WTC11 (cell line): Measurements from ENCODE around the gene TEAD1. TPM values are rescaled to one million over a fixed set of nuclear protein-coding genes. Genes with fewer than 3 reads are reported as not detected.

ENCODE experiments used
- ATAC-seq: fragments of 200-7000 bp; cut with Tn5 transposase; 2 replicates; pipeline ENCODE4 v1.10.0; 2021; ENCODE audit warnings: mild to moderate bottlenecking, moderate library complexity
- CTCF ChIA-PET: fragments of 300-600 bp; sonication (Branson Sonifier 250); formaldehyde crosslinking; loops from one replicate; lab custom pipeline; 2021; ENCODE audit warnings: antibody characterized with exemption; lab: Charles Lee
- POLR2A ChIA-PET: fragments of 350-600 bp; sonication (Branson Sonifier 250); formaldehyde crosslinking; loops from one replicate; lab custom pipeline; 2021; ENCODE audit warnings: antibody characterized with exemption; lab: Charles Lee
- DNase-seq: peaks from one replicate; pipeline ENCODE4 v3.0.0; 2021; ENCODE audit warnings: low spot score
- H3K27ac Mint-ChIP-seq: 2 replicates; pipeline ENCODE4 v1.8.0; 2021; ENCODE audit warnings: mixed read lengths
- H3K27me3 Mint-ChIP-seq: 2 replicates; pipeline ENCODE4 v1.8.0; 2021; ENCODE audit warnings: low read depth, mild to moderate bottlenecking, moderate library complexity, mixed read lengths
- H3K36me3 Mint-ChIP-seq: 2 replicates; pipeline ENCODE4 v1.8.0; 2021; ENCODE audit warnings: mixed read lengths
- H3K4me1 Mint-ChIP-seq: 2 replicates; pipeline ENCODE4 v1.8.0; 2022; ENCODE audit warnings: mixed read lengths
- H3K4me3 Mint-ChIP-seq: 2 replicates; pipeline ENCODE4 v1.8.0; 2021; ENCODE audit warnings: mild to moderate bottlenecking, moderate library complexity, mixed read lengths
- H3K9me3 Mint-ChIP-seq: 2 replicates; pipeline ENCODE4 v1.8.0; 2021; ENCODE audit warnings: mixed read lengths
- ARID4B ChIP-seq: sonication (generic); formaldehyde crosslinking; IDR thresholded peaks from 2 replicates; pipeline ENCODE4 v1.8.0; 2023; ENCODE audit warnings: missing genetic modification reagents, mild to moderate bottlenecking, borderline replicate concordance
- CBFB ChIP-seq: sonication (generic); formaldehyde crosslinking; IDR thresholded peaks from 2 replicates; pipeline ENCODE4 v1.8.1; 2022; ENCODE audit warnings: mild to moderate bottlenecking, low read depth, missing genetic modification reagents
- E2F5 ChIP-seq: sonication (generic); formaldehyde crosslinking; IDR thresholded peaks from 2 replicates; pipeline ENCODE4 v1.8.1; 2022; ENCODE audit warnings: mild to moderate bottlenecking, moderate library complexity, missing genetic modification reagents
- FOXJ3 ChIP-seq: sonication (generic); formaldehyde crosslinking; IDR thresholded peaks from 2 replicates; pipeline ENCODE4 v1.9.0; 2021; ENCODE audit warnings: missing genetic modification reagents, mild to moderate bottlenecking, borderline replicate concordance
- HMGA2 ChIP-seq: fragments of 250-450 bp; sonication (Bioruptor Pico); IDR thresholded peaks from 2 replicates; pipeline ENCODE4 v1.4.0; 2021; ENCODE audit warnings: mild to moderate bottlenecking, moderate library complexity
- TCF7 ChIP-seq: sonication (generic); formaldehyde crosslinking; IDR thresholded peaks from 2 replicates; pipeline ENCODE4 v1.8.0; 2022; ENCODE audit warnings: mild to moderate bottlenecking, low read depth, missing genetic modification reagents, moderate library complexity
- ZNF121 ChIP-seq: sonication (generic); formaldehyde crosslinking; IDR thresholded peaks from 2 replicates; pipeline ENCODE4 v1.8.0; 2023; ENCODE audit warnings: missing genetic modification reagents
- ZNF232 ChIP-seq: sonication (generic); formaldehyde crosslinking; IDR thresholded peaks from 2 replicates; pipeline ENCODE4 v1.8.0; 2022; ENCODE audit warnings: mild to moderate bottlenecking, missing genetic modification reagents
- ZNF263 ChIP-seq: sonication (generic); formaldehyde crosslinking; IDR thresholded peaks from 2 replicates; pipeline ENCODE4 v1.8.1; 2022; ENCODE audit warnings: low read depth, mild to moderate bottlenecking, moderate library complexity, missing genetic modification reagents
- ZNF425 ChIP-seq: fragments of 250-450 bp; sonication (Bioruptor Pico); conservative IDR thresholded peaks from 2 replicates; pipeline ENCODE4 v1.9.0; 2021; ENCODE audit warnings: mild to moderate bottlenecking
- total RNA-seq: library from RNA; stranded (reverse); gene quantifications from 3 replicates; pipeline ENCODE4 v1.2.3, GENCODE V29; 2021
- TF ChIP-seq, protein P1 (sequence below): sonication (generic); formaldehyde crosslinking; IDR thresholded peaks from 2 replicates; pipeline ENCODE4 v1.8.1; 2023; ENCODE audit warnings: mild to moderate bottlenecking, moderate library complexity, missing genetic modification reagents
- TF ChIP-seq, protein P2 (sequence below): sonication (generic); formaldehyde crosslinking; IDR thresholded peaks from 2 replicates; pipeline ENCODE4 v1.8.1; 2022; ENCODE audit warnings: missing genetic modification reagents, borderline replicate concordance
- TF ChIP-seq, protein P3 (sequence below): fragments of 250-450 bp; sonication (Bioruptor Pico); IDR thresholded peaks from 2 replicates; pipeline ENCODE4 v1.9.0; 2021; ENCODE audit warnings: mild to moderate bottlenecking

Gene TEAD1
- total RNA-seq, 1 experiment from 2014 or later = 79.9 TPM

GRCh38 chr11:12771875-12772274, 97.7 kb downstream of the TEAD1 start (continued):
- TF ChIP-seq, protein P1, sequence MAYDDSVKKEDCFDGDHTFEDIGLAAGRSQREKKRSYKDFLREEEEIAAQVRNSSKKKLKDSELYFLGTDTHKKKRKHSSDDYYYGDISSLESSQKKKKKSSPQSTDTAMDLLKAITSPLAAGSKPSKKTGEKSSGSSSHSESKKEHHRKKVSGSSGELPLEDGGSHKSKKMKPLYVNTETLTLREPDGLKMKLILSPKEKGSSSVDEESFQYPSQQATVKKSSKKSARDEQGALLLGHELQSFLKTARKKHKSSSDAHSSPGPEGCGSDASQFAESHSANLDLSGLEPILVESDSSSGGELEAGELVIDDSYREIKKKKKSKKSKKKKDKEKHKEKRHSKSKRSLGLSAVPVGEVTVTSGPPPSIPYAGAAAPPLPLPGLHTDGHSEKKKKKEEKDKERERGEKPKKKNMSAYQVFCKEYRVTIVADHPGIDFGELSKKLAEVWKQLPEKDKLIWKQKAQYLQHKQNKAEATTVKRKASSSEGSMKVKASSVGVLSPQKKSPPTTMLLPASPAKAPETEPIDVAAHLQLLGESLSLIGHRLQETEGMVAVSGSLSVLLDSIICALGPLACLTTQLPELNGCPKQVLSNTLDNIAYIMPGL (CRISPR knock-in tag) = no peak
- no peak for TF ChIP-seq CBFB (CRISPR knock-in tag)
- TF ChIP-seq, all 79 proteins: peak for 0

- ATAC-seq = no peak
- no peak overlapping the region for H3K4me3 Mint-ChIP-seq
- no peak for TF ChIP-seq FOXJ3 (CRISPR knock-in tag)
- TF ChIP-seq ZNF425 (CRISPR knock-in tag) = no peak
- TF ChIP-seq ZNF121 = no peak
- no peak for TF ChIP-seq HMGA2
- TF ChIP-seq, protein P2, sequence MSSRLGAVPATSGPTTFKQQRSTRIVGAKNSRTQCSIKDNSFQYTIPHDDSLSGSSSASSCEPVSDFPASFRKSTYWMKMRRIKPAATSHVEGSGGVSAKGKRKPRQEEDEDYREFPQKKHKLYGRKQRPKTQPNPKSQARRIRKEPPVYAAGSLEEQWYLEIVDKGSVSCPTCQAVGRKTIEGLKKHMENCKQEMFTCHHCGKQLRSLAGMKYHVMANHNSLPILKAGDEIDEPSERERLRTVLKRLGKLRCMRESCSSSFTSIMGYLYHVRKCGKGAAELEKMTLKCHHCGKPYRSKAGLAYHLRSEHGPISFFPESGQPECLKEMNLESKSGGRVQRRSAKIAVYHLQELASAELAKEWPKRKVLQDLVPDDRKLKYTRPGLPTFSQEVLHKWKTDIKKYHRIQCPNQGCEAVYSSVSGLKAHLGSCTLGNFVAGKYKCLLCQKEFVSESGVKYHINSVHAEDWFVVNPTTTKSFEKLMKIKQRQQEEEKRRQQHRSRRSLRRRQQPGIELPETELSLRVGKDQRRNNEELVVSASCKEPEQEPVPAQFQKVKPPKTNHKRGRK (CRISPR knock-in tag) = no peak
- no peak for TF ChIP-seq ZNF232 (CRISPR knock-in tag)
- TF ChIP-seq, protein P3, sequence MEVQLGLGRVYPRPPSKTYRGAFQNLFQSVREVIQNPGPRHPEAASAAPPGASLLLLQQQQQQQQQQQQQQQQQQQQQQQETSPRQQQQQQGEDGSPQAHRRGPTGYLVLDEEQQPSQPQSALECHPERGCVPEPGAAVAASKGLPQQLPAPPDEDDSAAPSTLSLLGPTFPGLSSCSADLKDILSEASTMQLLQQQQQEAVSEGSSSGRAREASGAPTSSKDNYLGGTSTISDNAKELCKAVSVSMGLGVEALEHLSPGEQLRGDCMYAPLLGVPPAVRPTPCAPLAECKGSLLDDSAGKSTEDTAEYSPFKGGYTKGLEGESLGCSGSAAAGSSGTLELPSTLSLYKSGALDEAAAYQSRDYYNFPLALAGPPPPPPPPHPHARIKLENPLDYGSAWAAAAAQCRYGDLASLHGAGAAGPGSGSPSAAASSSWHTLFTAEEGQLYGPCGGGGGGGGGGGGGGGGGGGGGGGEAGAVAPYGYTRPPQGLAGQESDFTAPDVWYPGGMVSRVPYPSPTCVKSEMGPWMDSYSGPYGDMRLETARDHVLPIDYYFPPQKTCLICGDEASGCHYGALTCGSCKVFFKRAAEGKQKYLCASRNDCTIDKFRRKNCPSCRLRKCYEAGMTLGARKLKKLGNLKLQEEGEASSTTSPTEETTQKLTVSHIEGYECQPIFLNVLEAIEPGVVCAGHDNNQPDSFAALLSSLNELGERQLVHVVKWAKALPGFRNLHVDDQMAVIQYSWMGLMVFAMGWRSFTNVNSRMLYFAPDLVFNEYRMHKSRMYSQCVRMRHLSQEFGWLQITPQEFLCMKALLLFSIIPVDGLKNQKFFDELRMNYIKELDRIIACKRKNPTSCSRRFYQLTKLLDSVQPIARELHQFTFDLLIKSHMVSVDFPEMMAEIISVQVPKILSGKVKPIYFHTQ (CRISPR knock-in tag) = no peak
- TF ChIP-seq ZNF263 (CRISPR knock-in tag) = no peak
- TF ChIP-seq ARID4B (CRISPR knock-in tag) = no peak
- no peak for TF ChIP-seq TCF7 (CRISPR knock-in tag)
- no peak for TF ChIP-seq E2F5 (CRISPR knock-in tag)
- H3K36me3 Mint-ChIP-seq = no peaks in the 10 kb centered on the region
- H3K27ac Mint-ChIP-seq = peak overlapping the region; percentile 65
- peaks cover 24% of the 10 kb centered on the region for H3K4me1 Mint-ChIP-seq
- ChIA-PET CTCF (no interaction called here), POLR2A (no interaction called here)
- H3K9me3 Mint-ChIP-seq = no peaks in the 10 kb centered on the region
- H3K27me3 Mint-ChIP-seq = no peaks in the 10 kb centered on the region
- no peak for DNase-seq
Observed at GRCh38 chr11:12772324-12772723, 98.1 kb downstream of the TEAD1 start.
